Activated naive CD8-positive, alpha-beta T cell treated with anti-CD3 and anti-CD28 coated beads, Interleukin-2, amount 10 ng/mL, durations not matched to agents 7 days and 5 days (primary cell): ENCODE data around the gene AP1G2. TPM values are rescaled to one million over a fixed set of nuclear protein-coding genes. Genes with fewer than 3 reads are reported as not detected.
A peak's percentile ranks its signal among the peaks of the same experiment; 100 is the strongest.

Experiments
- ATAC-seq: fragments of 150-1000 bp; cut with Tn5 transposase; one replicate; pipeline ENCODE4 v1.10.0; 2021; ENCODE audit warnings: low read depth, moderate library complexity
- POLR2A ChIA-PET: fragments of 350-600 bp; sonication (Branson Sonifier 250); formaldehyde crosslinking; loops from one replicate; lab custom pipeline; 2021; ENCODE audit warnings: antibody characterized with exemption; lab: Charles Lee
- DNase-seq: peaks from one replicate; pipeline ENCODE4 v3.0.0; 2021
- H3K27ac Mint-ChIP-seq: one replicate; pipeline ENCODE4 v1.8.0; 2022; ENCODE audit warnings: mild to moderate bottlenecking, mixed read lengths
- H3K27me3 Mint-ChIP-seq: one replicate; pipeline ENCODE4 v1.8.0; 2022; ENCODE audit warnings: mild to moderate bottlenecking, moderate library complexity, mixed read lengths
- H3K36me3 Mint-ChIP-seq: one replicate; pipeline ENCODE4 v1.8.0; 2021; ENCODE audit warnings: mild to moderate bottlenecking, mixed read lengths
- H3K4me1 Mint-ChIP-seq: one replicate; pipeline ENCODE4 v1.8.0; 2021; ENCODE audit warnings: mixed read lengths
- H3K4me3 Mint-ChIP-seq: one replicate; pipeline ENCODE4 v1.8.0; 2022; ENCODE audit warnings: mild to moderate bottlenecking, moderate library complexity, mixed read lengths
- H3K9me3 Mint-ChIP-seq: one replicate; pipeline ENCODE4 v1.8.0; 2021; ENCODE audit warnings: mixed read lengths
- total RNA-seq, 2 experiments: library from RNA; stranded (reverse); gene quantifications; one replicate each; pipeline ENCODE4 v1.2.3, GENCODE V29; 2021

Gene AP1G2
- total RNA-seq, 2 experiments from 2014 or later: 335 to 389 TPM

DNA sequence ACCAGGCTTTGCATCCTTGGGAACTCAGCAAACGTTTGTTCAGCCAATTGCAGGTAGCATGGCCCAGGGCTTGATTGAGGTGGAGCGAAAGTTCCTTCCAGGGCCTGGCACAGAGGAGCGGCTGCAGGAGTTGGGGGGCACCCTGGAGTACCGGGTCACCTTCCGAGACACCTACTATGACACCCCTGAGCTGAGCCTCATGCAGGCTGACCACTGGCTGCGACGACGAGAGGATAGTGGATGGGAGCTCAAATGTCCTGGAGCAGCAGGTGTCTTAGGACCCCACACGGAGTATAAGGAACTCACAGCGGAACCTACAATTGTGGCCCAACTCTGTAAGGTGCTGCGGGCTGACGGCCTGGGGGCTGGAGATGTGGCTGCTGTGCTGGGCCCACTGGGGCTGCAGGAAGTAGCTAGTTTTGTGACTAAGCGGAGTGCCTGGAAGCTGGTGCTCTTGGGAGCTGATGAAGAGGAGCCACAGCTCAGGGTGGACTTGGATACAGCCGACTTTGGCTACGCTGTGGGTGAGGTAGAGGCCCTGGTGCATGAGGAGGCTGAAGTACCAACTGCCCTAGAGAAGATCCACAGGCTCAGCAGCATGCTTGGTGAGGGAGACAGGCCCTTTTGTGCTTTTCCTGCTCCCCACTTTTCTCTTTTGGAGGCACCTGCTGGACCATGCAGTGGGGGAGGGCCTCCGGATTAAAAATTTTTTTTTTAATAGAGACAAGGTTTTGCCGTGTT is 10.7 kb downstream of the AP1G2 start:
- no peaks in the 10 kb centered on the region for H3K27me3 Mint-ChIP-seq
- H3K4me1 Mint-ChIP-seq: peaks cover 32% of the 10 kb centered on the region
- H3K27ac Mint-ChIP-seq: peak overlapping the region; percentile 96
- no peaks in the 10 kb centered on the region for H3K9me3 Mint-ChIP-seq
- POLR2A ChIA-PET: interaction anchor here (0.5 to 2.4 kb wide), 4 partner anchors 10 to 791 kb away, joined by 3 to 15 read pairs (median 4); partner anchors contain the start of gene AP1G2
- peak overlapping the region; percentile 95 for H3K4me3 Mint-ChIP-seq
- ATAC-seq (no peak), DNase-seq (no peak)
- H3K36me3 Mint-ChIP-seq: peaks cover 14% of the 10 kb centered on the region

GRCh38 chr14:23555882-23556699 is 11.5 kb downstream of the AP1G2 start, which contains the start of gene THTPA:
TSS of gene THTPA (plus strand) at chr14:23556271. CDS start at chr14:23556758, 487 bp downstream.
- ATAC-seq (peak; percentile 81), DNase-seq (peak; percentile 90)
- Mint-ChIP-seq H3K9me3 (no peaks in the 10 kb centered on the region), H3K4me3 (peak within 1 kb of the TSS; percentile 95), H3K27ac (peak within 1 kb of the TSS; percentile 96), H3K27me3 (no peaks in the 10 kb centered on the region), H3K4me1 (peaks cover 32% of the 10 kb centered on the region), H3K36me3 (peaks cover 9% of the 10 kb centered on the region)
- POLR2A ChIA-PET: interaction anchor here (0.5 to 2.4 kb wide), 7 partner anchors 11 to 790 kb away, joined by 3 to 15 read pairs (median 4); partner anchors contain the start of genes AP1G2 and PABPN1

DNA sequence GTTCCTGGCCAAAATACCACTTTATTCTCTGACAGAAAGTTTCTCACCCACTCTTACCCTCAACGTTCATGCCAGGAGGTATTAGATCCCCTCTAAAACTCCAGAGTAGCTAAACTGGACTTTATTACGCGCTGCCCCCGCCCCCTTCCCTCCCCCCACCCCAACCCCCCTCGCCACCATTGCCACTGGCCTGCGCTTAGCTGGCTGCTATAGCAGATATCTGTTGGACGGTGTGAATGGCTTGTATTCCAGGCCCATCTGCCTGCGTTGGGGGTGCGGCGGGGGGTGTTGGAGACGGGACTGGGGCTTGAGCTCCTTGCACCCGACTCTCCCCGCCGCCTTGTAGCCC is 12.1 kb downstream of the AP1G2 start:
- POLR2A ChIA-PET: interaction anchor here (0.6 to 1.2 kb wide), 4 partner anchors 12 to 479 kb away, joined by 4 to 10 read pairs (median 6); partner anchors contain the start of genes AP1G2 and PABPN1
- Mint-ChIP-seq H3K27me3 (no peaks in the 10 kb centered on the region), H3K27ac (peak overlapping the region; percentile 96), H3K4me1 (peaks cover 32% of the 10 kb centered on the region), H3K4me3 (peak overlapping the region; percentile 95), H3K9me3 (no peaks in the 10 kb centered on the region), H3K36me3 (peaks cover 5% of the 10 kb centered on the region)
- ATAC-seq (no peak), DNase-seq (no peak)

- no peaks in the 10 kb centered on the region for H3K36me3 Mint-ChIP-seq
- peak; percentile 84 for DNase-seq
- peak within 1 kb of the TSS; percentile 89 for H3K27ac Mint-ChIP-seq
- no peak within 1 kb of the TSS for H3K4me3 Mint-ChIP-seq
- no peaks in the 10 kb centered on the region for H3K9me3 Mint-ChIP-seq
- H3K27me3 Mint-ChIP-seq: no peaks in the 10 kb centered on the region
- ATAC-seq: peak; percentile 57
- POLR2A ChIA-PET: interaction anchor here (0.6 to 1.8 kb wide), 4 partner anchors 16 to 231 kb away, joined by 3 to 4 read pairs (median 3); partner anchors contain the start of genes AP1G2 and PABPN1
- peaks cover 10% of the 10 kb centered on the region for H3K4me1 Mint-ChIP-seq
These were observed 16.1 kb downstream of the AP1G2 start, which contains the start of gene ZFHX2 for GRCh38 chr14:23551266-23552028. TSS of gene ZFHX2 (minus strand) at chr14:23551765. CDS start at chr14:23535325, 16,440 bp downstream.

DNA sequence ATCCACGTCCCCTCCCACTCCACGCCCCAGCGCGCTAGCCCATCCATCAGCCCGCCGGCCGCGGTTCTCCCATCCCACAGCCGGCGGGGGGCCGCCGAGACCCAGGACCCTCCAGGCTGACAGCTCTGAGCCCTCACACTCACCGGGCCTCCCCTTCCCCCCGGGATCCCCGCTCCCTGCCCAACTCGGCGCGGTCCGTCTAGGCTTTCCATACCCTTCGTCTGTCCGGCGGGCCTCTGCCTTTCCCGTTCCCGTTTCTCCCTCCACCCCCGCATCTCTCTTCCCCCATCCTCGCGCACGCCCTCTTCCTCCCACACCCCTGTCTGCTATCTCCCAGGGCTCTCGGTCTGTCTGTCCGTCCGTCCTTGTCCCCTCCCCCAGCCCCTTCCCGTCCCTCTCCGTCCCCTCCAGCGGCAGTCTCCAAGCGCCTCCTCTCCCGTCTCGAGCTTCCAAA is 16.8 kb downstream of the AP1G2 start:
- no peaks in the 10 kb centered on the region for H3K27me3 Mint-ChIP-seq
- no peak overlapping the region for H3K27ac Mint-ChIP-seq
- no peak overlapping the region for H3K4me3 Mint-ChIP-seq
- H3K9me3 Mint-ChIP-seq: no peaks in the 10 kb centered on the region
- POLR2A ChIA-PET: interaction anchor here (0.8 to 1.8 kb wide), 2 partner anchors 17 to 230 kb away, joined by 3 to 4 read pairs; partner anchors contain the start of genes AP1G2 and PABPN1
- ATAC-seq (no peak), DNase-seq (no peak)
- H3K4me1 Mint-ChIP-seq: peaks cover 7% of the 10 kb centered on the region
- no peaks in the 10 kb centered on the region for H3K36me3 Mint-ChIP-seq

- Mint-ChIP-seq H3K4me1 (peaks cover 5% of the 10 kb centered on the region), H3K27ac (no peak overlapping the region), H3K36me3 (no peaks in the 10 kb centered on the region), H3K9me3 (no peaks in the 10 kb centered on the region), H3K27me3 (no peaks in the 10 kb centered on the region), H3K4me3 (no peak overlapping the region)
- POLR2A ChIA-PET: interaction anchor here (0.8 kb wide), 1 partner anchor 17 kb away, joined by 3 read pairs; the partner anchor contains the start of gene AP1G2
- DNase-seq (no peak), ATAC-seq (no peak)
These were observed 17.3 kb downstream of the AP1G2 start for GRCh38 chr14:23550131-23550811.

- DNase-seq (no peak), ATAC-seq (no peak)
- POLR2A ChIA-PET: no interaction called here
These were observed 19.0 kb downstream of the AP1G2 start for GRCh38 chr14:23548351-23549318.

DNA sequence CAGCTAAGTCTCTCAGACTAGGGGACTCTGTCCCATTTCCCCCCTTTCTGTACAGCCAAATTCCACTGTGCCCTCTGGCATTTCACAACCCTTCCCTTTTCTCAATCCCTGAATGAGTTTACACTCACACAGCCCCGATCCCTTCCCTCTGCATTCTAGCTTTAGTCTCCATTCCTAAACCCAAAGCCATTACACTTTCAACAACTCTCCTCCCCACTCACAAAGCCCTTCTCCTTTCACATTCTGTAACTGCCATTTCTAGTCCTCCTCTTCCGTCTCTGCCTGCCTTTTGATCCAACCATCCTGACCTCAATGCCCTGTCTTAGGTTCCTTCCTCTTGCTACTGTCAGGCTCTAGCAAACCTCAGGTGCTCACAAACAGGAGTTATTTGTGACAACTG is 19.7 kb downstream of the AP1G2 start:
- Mint-ChIP-seq H3K36me3 (no peaks in the 10 kb centered on the region), H3K27me3 (no peaks in the 10 kb centered on the region), H3K9me3 (no peaks in the 10 kb centered on the region), H3K4me1 (peaks cover 1% of the 10 kb centered on the region), H3K27ac (no peak overlapping the region), H3K4me3 (no peak overlapping the region)
- DNase-seq (no peak), ATAC-seq (no peak)
- POLR2A ChIA-PET: no interaction called here

More at GRCh38 chr14:23548351-23549318, 19.0 kb downstream of the AP1G2 start:
- peaks cover 1% of the 10 kb centered on the region for H3K4me1 Mint-ChIP-seq
- no peak overlapping the region for H3K27ac Mint-ChIP-seq
- no peaks in the 10 kb centered on the region for H3K27me3 Mint-ChIP-seq
- H3K4me3 Mint-ChIP-seq: no peak overlapping the region
- no peaks in the 10 kb centered on the region for H3K36me3 Mint-ChIP-seq
- H3K9me3 Mint-ChIP-seq: no peaks in the 10 kb centered on the region

GRCh38 chr14:23546450-23547035 is 21.0 kb downstream of the AP1G2 start:
- no peak overlapping the region for H3K27ac Mint-ChIP-seq
- peaks cover 5% of the 10 kb centered on the region for H3K4me1 Mint-ChIP-seq
- no peaks in the 10 kb centered on the region for H3K9me3 Mint-ChIP-seq
- peaks cover 3% of the 10 kb centered on the region for H3K27me3 Mint-ChIP-seq
- no peaks in the 10 kb centered on the region for H3K36me3 Mint-ChIP-seq
- no peak for ATAC-seq
- POLR2A ChIA-PET: no interaction called here
- DNase-seq: no peak
- H3K4me3 Mint-ChIP-seq: no peak overlapping the region

- no peaks in the 10 kb centered on the region for H3K9me3 Mint-ChIP-seq
- no peak overlapping the region for H3K27ac Mint-ChIP-seq
- no peak for ATAC-seq
- POLR2A ChIA-PET: no interaction called here
- H3K27me3 Mint-ChIP-seq: peaks cover 8% of the 10 kb centered on the region
- peaks cover 4% of the 10 kb centered on the region for H3K4me1 Mint-ChIP-seq
- H3K36me3 Mint-ChIP-seq: no peaks in the 10 kb centered on the region
- DNase-seq: no peak
- H3K4me3 Mint-ChIP-seq: no peak overlapping the region
These were observed 21.7 kb downstream of the AP1G2 start for GRCh38 chr14:23545740-23546365.
